Measurements from ENCODE around the gene GULP1.

The GULP1 gene

DNA sequence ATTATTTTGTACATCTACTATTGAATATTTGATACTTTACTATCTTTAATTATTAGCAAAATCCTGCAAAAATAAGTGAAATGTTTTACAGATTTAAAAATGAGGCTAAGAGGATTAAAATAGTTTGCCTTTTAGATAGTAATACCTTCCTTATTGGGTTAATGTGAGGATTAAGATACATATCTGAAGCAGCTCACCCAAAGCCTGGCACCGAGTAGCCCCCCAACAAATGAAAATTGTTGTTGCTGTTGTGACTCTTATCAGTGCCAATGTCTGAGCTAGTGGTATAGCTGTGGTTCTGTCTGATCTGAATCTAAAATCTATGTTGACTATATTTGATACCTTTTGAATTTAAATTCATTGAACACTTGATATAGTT is 34.6 kb downstream of the GULP1 start:
- TF ChIP-seq TAF1 (IDR thresholded peaks at IDR 0.05; ENCODE audit: borderline replicate concordance, insufficient read depth, low read length) (no peak), POLR2AphosphoS5 (IDR thresholded peaks at IDR 0.05; ENCODE audit: low read depth, low read length) (no peak), FOXP2 (optimal IDR thresholded peaks at IDR 0.05; ENCODE audit: borderline replicate concordance, extremely low read depth, extremely low read length, insufficient read depth) (no peak)

DNA sequence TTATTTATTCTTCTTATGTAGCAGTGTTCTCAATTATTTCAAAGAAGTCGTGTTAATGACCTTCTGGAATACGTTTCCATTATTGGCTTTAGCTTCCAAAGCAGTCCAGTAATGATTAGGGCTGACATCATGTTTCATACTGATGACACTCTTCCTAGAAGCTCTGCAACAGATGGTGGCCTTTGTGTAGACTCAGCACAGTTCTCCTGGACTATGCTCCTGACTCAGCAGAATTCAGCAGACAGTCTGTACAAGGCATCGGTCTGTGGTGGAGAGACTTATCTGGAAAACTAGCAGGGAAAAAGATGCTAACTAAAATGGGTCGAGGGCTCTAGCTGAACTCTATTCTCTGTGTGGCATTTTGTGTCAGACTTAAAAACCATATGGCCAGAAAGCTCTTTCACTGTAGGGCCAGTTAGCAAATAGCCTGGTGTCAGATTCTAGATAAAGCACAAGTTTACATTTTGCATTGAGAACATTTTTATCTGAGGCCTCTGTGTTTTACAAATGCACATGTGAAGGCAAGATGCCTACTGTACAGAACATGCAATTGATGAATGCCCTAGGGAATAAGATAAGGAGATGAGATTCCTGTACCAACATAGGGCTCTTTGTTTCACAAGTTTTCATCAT is 35.1 kb downstream of the GULP1 start:
- TF ChIP-seq TAF1 (IDR thresholded peaks at IDR 0.05; ENCODE audit: borderline replicate concordance, insufficient read depth, low read length), result no peak
- TF ChIP-seq POLR2AphosphoS5 (IDR thresholded peaks at IDR 0.05; ENCODE audit: low read depth, low read length), result no peak
- no peak for TF ChIP-seq SIN3A (IDR thresholded peaks at IDR 0.05; ENCODE audit: borderline replicate concordance, insufficient read depth, low read length)
- TF ChIP-seq, protein P1, sequence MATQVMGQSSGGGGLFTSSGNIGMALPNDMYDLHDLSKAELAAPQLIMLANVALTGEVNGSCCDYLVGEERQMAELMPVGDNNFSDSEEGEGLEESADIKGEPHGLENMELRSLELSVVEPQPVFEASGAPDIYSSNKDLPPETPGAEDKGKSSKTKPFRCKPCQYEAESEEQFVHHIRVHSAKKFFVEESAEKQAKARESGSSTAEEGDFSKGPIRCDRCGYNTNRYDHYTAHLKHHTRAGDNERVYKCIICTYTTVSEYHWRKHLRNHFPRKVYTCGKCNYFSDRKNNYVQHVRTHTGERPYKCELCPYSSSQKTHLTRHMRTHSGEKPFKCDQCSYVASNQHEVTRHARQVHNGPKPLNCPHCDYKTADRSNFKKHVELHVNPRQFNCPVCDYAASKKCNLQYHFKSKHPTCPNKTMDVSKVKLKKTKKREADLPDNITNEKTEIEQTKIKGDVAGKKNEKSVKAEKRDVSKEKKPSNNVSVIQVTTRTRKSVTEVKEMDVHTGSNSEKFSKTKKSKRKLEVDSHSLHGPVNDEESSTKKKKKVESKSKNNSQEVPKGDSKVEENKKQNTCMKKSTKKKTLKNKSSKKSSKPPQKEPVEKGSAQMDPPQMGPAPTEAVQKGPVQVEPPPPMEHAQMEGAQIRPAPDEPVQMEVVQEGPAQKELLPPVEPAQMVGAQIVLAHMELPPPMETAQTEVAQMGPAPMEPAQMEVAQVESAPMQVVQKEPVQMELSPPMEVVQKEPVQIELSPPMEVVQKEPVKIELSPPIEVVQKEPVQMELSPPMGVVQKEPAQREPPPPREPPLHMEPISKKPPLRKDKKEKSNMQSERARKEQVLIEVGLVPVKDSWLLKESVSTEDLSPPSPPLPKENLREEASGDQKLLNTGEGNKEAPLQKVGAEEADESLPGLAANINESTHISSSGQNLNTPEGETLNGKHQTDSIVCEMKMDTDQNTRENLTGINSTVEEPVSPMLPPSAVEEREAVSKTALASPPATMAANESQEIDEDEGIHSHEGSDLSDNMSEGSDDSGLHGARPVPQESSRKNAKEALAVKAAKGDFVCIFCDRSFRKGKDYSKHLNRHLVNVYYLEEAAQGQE (IDR thresholded peaks at IDR 0.05; ENCODE audit: insufficient read depth in 1 of 2, low read depth in 2 of 2, low read length in 2 of 2), result no peak
- TF ChIP-seq FOXP2 (optimal IDR thresholded peaks at IDR 0.05; ENCODE audit: borderline replicate concordance, extremely low read depth, extremely low read length, insufficient read depth), result no peak

DNA sequence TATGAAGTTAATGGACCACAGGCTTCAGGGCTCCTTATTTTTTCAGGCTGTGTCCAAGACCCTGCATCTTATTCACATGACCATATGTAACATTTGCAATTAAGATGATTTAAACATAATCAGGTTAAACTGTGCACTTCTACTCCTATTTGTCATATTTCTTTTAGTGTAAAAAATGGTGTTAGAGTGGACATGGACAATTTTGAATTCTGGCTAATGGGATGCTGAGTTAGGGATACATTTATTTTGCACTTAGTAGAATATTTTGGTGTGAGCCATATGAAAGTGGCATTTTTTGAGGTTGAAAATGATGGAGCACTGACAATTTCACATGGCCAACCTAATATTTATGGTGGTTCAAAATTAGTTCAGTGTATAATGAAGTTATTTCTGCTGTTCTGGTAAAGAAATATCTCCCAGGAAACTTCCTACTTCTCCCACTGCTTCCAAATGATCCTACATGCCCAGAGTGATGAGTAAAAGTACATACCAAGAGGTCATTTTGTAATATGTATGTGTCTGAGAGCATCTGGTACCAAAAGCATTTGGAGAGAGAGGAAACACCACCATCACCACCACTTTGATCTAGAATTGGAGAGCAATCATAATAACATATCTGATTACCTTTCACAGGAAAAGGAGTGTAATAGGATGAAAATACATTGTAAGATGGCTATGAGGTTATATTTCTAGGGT is 36.0 kb downstream of the GULP1 start:
- TF ChIP-seq, protein P1 (IDR thresholded peaks at IDR 0.05; ENCODE audit: insufficient read depth in 1 of 2, low read depth in 2 of 2, low read length in 2 of 2), result no peak
- no peak for TF ChIP-seq TAF1 (IDR thresholded peaks at IDR 0.05; ENCODE audit: borderline replicate concordance, insufficient read depth, low read length)
- TF ChIP-seq SIN3A (IDR thresholded peaks at IDR 0.05; ENCODE audit: borderline replicate concordance, insufficient read depth, low read length), result no peak
- TF ChIP-seq POLR2AphosphoS5 (IDR thresholded peaks at IDR 0.05; ENCODE audit: low read depth, low read length), result no peak
- TF ChIP-seq FOXP2 (optimal IDR thresholded peaks at IDR 0.05; ENCODE audit: borderline replicate concordance, extremely low read depth, extremely low read length, insufficient read depth), result no peak

DNA sequence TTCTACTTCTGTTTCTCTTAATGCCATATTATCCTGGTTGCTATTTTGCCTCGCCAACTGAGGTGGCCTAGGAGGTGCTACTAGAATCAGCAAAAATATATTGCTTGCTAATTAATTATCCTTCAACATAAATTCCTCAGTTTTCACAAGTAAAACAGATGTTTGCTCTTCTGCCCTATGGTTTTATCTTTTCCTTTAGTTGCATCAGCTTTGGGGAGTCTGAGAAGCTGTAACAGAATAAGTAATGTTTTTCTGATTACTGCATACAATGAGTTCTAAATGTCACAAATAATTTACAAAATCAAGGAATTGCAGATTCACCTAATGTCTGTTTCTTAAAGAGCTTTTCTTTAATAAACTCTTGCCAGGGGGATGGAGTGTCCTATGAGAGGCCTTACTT is 36.7 kb downstream of the GULP1 start:
- TF ChIP-seq POLR2AphosphoS5 (IDR thresholded peaks at IDR 0.05; ENCODE audit: low read depth, low read length), result no peak
- TF ChIP-seq, protein P1 (IDR thresholded peaks at IDR 0.05; ENCODE audit: insufficient read depth in 1 of 2, low read depth in 2 of 2, low read length in 2 of 2), result no peak
- no peak for TF ChIP-seq FOXP2 (optimal IDR thresholded peaks at IDR 0.05; ENCODE audit: borderline replicate concordance, extremely low read depth, extremely low read length, insufficient read depth)
- no peak for TF ChIP-seq SIN3A (IDR thresholded peaks at IDR 0.05; ENCODE audit: borderline replicate concordance, insufficient read depth, low read length)
- no peak for TF ChIP-seq TAF1 (IDR thresholded peaks at IDR 0.05; ENCODE audit: borderline replicate concordance, insufficient read depth, low read length)

DNA sequence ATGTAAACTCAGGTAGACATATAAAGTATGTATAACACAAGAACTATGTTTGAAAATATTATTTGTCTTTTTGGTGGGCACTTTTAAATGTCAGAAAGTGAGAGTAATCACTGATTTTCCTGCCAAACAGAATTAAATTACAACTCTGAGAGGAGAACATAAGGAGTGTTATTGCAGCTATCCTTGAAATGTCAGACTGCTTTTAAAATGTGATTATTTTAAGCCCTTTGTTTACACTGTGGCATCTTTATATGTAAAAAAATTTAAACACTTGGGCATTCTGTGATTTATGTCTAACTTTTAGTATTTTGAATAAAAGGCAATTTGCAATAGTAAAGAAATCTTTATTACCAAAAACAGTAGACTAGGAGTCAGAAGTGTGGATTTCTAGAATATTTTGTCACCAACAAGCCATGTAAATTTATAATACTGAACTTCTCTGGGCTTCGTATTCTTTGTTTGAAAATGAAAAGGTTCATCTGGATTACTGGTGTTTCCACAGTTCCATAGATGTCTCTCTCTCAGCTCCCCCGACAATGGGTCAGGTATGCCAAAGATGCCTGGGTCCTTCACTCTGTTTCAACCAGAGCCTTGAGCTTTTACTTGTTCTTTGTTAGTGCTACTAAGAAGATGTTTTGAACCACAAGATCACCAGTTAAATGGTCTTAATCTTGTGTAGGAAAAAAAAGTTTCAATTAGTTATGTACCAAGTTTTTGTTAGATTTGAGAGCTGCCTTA is 38.8 kb downstream of the GULP1 start:
- TF ChIP-seq FOXP2 (optimal IDR thresholded peaks at IDR 0.05; ENCODE audit: borderline replicate concordance, extremely low read depth, extremely low read length, insufficient read depth), result no peak
- TF ChIP-seq TAF1 (IDR thresholded peaks at IDR 0.05; ENCODE audit: borderline replicate concordance, insufficient read depth, low read length), result no peak
- TF ChIP-seq POLR2AphosphoS5 (IDR thresholded peaks at IDR 0.05; ENCODE audit: low read depth, low read length), result no peak
- TF ChIP-seq, protein P1 (IDR thresholded peaks at IDR 0.05; ENCODE audit: insufficient read depth in 1 of 2, low read depth in 2 of 2, low read length in 2 of 2), result no peak
- TF ChIP-seq SIN3A (IDR thresholded peaks at IDR 0.05; ENCODE audit: borderline replicate concordance, insufficient read depth, low read length), result no peak
